BLaER1 treated with 17β-estradiol and CSF1 and Interleukin-3, amounts not matched to agents 10 nM and 100 nM (cell line): ENCODE measurements around the gene NIPBL.
"Not testable (repeated sequence)": the region's sequence is repeated elsewhere in the genome, so short reads cannot be mapped to it uniquely, and the experiment has no call there.

Experiments used
- H3K27ac ChIP-seq, 11 experiments: shearing (Covaris generic); formaldehyde crosslinking; 2 replicates each; pipeline ENCODE4 v1.8.1; 2022
- H3K27me3 ChIP-seq, 11 experiments: shearing (Covaris generic); formaldehyde crosslinking; 2 replicates each; pipeline ENCODE4 v1.8.1; 2022
- H3K36me3 ChIP-seq, 11 experiments: shearing (Covaris generic); formaldehyde crosslinking; 2 replicates each; pipeline ENCODE4 v1.8.1; 2022
- H3K4me1 ChIP-seq, 10 experiments: shearing (Covaris generic); formaldehyde crosslinking; 2 replicates each; pipeline ENCODE4 v1.8.1; 2022
- H3K4me2 ChIP-seq, 11 experiments: shearing (Covaris generic); formaldehyde crosslinking; 2 replicates each; pipeline ENCODE4 v1.8.1; 2022
- H3K4me3 ChIP-seq, 10 experiments: shearing (Covaris generic); formaldehyde crosslinking; 2 replicates each; pipeline ENCODE4 v1.8.1; 2022
- H3K9ac ChIP-seq, 11 experiments: shearing (Covaris generic); formaldehyde crosslinking; 2 replicates each; pipeline ENCODE4 v1.8.1; 2022
- H3K9me3 ChIP-seq, 11 experiments: shearing (Covaris generic); formaldehyde crosslinking; replicated peaks in 1 of 11; 2 replicates each; pipeline ENCODE4 v1.8.1; 2022
- H4K20me1 ChIP-seq, 11 experiments: shearing (Covaris generic); formaldehyde crosslinking; 2 replicates each; pipeline ENCODE4 v1.8.1; 2022
- Cebpa-rat ChIP-seq, 11 experiments: shearing (Covaris generic); IDR thresholded peaks; 2 replicates each; pipeline ENCODE4 v1.8.1; 2022

The NIPBL gene

DNA sequence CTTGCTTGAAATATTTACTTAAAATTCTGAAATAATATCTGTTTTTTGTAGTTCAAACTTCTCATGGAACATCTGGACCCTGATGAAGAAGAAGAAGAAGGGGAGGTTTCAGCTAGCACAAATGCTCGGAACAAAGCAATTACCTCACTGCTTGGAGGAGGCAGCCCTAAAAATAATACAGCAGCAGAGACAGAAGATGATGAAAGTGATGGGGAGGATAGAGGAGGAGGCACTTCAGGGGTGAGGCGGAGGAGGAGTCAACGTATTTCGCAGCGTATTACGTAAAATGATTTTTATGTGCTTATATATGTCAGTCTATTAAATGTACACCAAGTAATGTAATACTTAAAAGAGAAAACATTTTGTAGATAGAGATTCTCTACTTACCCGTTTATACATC is 187.2 kb downstream of the NIPBL start:
- Histone ChIP-seq H3K4me3 (no peak overlapping the region), H3K9me3 (no peaks in the 10 kb centered on the region), H3K36me3 (peaks cover 63 to 86% (median 76%) of the 10 kb centered on the region in 11 experiments), H3K4me2 (no peak overlapping the region), H3K9ac (no peak overlapping the region), H3K27ac (no peak overlapping the region), H3K27me3 (no peaks in the 10 kb centered on the region), H3K4me1 (no peaks in the 10 kb centered on the region), H4K20me1 (peaks cover 0 to 6% (median 0%) of the 10 kb centered on the region in 11 experiments; a peak in 3 of 22 replicates)
- TF ChIP-seq Cebpa-rat (IDR thresholded peaks at IDR 0.05), result no peak

DNA sequence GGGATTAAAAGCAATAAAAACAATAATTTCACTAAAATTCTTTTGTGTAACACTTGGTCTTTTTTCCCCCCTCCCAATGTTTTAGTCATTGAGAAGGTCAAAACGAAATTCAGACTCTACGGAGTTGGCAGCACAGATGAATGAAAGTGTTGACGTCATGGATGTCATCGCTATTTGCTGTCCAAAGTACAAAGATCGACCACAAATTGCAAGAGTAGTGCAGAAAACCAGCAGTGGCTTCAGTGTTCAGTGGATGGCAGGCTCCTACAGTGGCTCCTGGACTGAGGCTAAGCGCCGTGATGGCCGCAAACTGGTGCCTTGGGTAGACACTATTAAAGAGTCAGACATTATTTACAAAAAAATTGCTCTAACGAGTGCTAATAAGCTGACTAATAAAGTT is 187.9 kb downstream of the NIPBL start:
- H3K4me1 ChIP-seq, result no peaks in the 10 kb centered on the region
- H3K36me3 ChIP-seq, result peaks cover 56 to 79% (median 69%) of the 10 kb centered on the region in 11 experiments
- H3K9ac ChIP-seq, result no peak overlapping the region
- no peaks in the 10 kb centered on the region for H3K27me3 ChIP-seq
- H3K27ac ChIP-seq, result no peak overlapping the region
- H3K4me3 ChIP-seq, result no peak overlapping the region
- no peaks in the 10 kb centered on the region for H3K9me3 ChIP-seq
- peaks cover 0 to 6% (median 0%) of the 10 kb centered on the region in 11 experiments; a peak in 3 of 22 replicates for H4K20me1 ChIP-seq
- H3K4me2 ChIP-seq, result no peak overlapping the region
- no peak for TF ChIP-seq Cebpa-rat (IDR thresholded peaks at IDR 0.05)

DNA sequence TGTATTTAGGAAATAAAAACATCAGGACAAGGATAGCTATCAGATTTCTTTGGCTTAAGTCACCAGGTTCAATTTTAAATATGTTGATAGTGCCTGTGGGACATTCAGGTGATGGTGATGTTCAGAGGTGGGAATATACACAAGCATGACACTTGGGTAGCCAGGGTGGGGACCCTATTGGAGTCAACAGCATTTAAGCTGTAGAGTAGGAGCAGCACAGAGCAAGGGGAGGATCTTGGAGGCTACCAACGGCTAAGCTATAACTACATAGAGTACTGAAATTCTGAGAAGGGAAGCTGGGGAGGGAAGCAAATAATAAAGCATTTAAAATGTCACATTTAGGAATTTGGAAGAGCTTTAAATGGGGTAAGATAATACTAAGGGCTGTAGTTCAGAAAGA is 194.9 kb downstream of the NIPBL start:
- Histone ChIP-seq H3K9me3 (no peaks in the 10 kb centered on the region), H3K9ac (no peak overlapping the region), H3K4me3 (no peak overlapping the region), H3K4me2 (no peak overlapping the region), H4K20me1 (no peaks in the 10 kb centered on the region), H3K36me3 (peaks cover 0 to 13% (median 4%) of the 10 kb centered on the region in 11 experiments; a peak in 7 of 22 replicates), H3K4me1 (no peaks in the 10 kb centered on the region), H3K27ac (no peak overlapping the region), H3K27me3 (no peaks in the 10 kb centered on the region)
- no peak for TF ChIP-seq Cebpa-rat (IDR thresholded peaks at IDR 0.05)

DNA sequence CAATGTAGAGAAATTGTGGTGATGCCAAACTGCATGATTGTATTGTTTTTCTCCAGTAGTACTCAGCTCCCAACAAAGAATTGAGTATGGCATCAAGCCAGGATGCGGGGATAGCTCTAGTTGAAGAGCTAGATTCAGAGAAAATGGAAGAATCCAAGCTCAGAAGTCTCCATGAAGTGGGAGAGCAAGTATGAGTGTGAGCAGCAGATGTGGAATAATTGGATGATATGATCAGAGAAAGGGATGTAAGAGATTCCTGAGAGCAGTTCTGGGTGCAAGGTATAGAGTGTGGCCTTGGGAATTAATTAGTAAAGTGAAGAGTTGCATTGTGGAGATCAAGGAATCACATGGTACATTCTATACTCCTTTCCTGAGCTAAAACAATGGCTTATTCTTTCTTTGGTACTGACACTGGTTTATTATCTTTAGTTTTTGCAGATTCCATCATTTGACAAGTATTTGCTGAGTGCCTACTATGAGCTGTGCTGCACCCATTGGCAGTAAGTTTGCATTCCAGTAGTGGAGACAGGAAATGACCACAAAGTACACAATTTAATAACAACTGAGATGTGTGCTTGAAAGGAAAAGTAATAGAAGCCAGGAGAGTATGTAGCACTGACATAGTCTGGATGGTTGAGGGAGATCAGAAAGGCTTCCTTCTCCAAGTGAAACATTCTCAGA is 195.5 kb downstream of the NIPBL start:
- H3K9ac ChIP-seq, result no peak overlapping the region
- H3K36me3 ChIP-seq, result peaks cover 0 to 8% (median 0%) of the 10 kb centered on the region in 11 experiments; a peak in 3 of 22 replicates
- no peaks in the 10 kb centered on the region for H3K4me1 ChIP-seq
- no peak overlapping the region for H3K4me3 ChIP-seq
- no peak for TF ChIP-seq Cebpa-rat (IDR thresholded peaks at IDR 0.05)
- no peak overlapping the region for H3K27ac ChIP-seq
- H3K27me3 ChIP-seq, result no peaks in the 10 kb centered on the region
- H3K4me2 ChIP-seq, result no peak overlapping the region
- no peaks in the 10 kb centered on the region for H3K9me3 ChIP-seq
- no peaks in the 10 kb centered on the region for H4K20me1 ChIP-seq

DNA sequence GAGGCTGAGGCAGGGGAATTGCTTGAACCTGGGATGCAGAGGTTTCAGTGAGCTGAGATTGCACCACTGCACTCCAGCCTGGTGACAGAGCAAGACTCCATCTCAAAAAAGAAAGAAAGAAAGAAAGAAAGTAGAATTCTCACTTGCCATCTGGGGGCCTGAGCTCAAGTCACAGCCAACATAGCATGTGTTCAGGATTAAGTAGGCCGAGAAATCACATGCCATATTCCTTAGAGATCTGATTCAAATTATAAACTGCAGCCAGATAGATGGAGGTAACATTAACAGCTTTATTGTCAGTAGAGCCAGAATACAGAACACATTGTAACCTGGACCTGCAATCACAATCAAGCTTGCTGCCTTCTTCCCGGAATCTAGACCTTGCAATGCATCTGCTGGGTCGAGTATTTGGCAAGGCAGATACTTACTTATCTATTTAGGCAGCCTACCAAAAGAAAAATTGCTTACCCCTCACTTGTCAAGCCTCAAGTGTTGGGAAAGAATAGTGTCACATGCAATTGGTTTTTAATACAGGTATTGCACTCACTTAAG is 198.9 kb downstream of the NIPBL start:
- Histone ChIP-seq H3K9me3 (peaks cover 0 to 11% (median 0%) of the 10 kb centered on the region in 11 experiments; a peak in 5 of 22 replicates), H3K36me3 (peaks cover 17 to 29% (median 26%) of the 10 kb centered on the region in 11 experiments; a peak in 21 of 22 replicates), H4K20me1 (no peaks in the 10 kb centered on the region), H3K4me2 (no peak overlapping the region), H3K27ac (no peak overlapping the region), H3K4me1 (no peaks in the 10 kb centered on the region), H3K9ac (no peak overlapping the region), H3K27me3 (no peaks in the 10 kb centered on the region), H3K4me3 (no peak overlapping the region)
- TF ChIP-seq Cebpa-rat (IDR thresholded peaks at IDR 0.05), result no peak

DNA sequence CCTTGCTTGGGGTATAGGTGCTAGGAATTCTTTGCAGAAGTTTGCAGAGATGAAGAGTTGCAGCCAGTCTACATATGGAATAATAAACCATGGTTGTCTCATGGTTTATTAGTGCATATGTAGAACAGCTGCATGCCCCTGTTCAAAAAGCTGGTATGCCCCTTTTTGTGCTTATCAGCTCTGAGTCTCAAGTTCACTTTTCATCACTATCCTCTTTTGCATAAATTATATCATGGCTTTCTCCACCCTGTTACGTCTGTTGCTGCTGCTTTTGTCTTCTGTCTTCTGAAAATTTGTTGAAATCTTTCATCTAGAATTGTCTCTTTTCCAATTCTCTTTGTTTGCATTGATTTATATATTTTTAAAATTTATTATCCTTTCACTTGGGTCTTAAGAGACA is 200.6 kb downstream of the NIPBL start:
- TF ChIP-seq Cebpa-rat (IDR thresholded peaks at IDR 0.05), result no peak
- Histone ChIP-seq H3K4me1 (no peaks in the 10 kb centered on the region), H3K36me3 (peaks cover 17 to 39% (median 28%) of the 10 kb centered on the region in 11 experiments; a peak in 21 of 22 replicates), H4K20me1 (no peaks in the 10 kb centered on the region), H3K4me2 (no peak overlapping the region), H3K9ac (no peak overlapping the region), H3K4me3 (no peak overlapping the region), H3K9me3 (peaks cover 0 to 11% (median 0%) of the 10 kb centered on the region in 11 experiments; a peak in 5 of 22 replicates), H3K27me3 (no peaks in the 10 kb centered on the region), H3K27ac (no peak overlapping the region)

DNA sequence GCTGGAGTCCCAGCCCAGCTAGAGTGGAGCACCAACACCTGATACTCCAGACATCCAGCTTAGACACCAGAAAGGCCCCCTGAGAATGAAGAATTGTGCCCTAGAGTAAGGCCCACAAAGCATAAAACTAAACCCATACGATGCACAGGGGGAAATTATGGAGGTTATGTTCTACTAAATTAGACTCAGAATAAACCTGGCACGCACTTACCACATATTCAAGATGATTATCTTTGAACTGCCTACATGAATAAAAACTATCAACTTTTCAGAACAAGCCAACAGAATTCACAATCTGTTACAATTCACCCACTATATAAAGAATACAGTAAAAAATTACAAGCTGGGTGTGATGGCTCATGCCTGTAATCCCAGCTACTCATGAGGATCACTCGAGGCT is 204.1 kb downstream of the NIPBL start:
- Histone ChIP-seq H3K27me3 (no peaks in the 10 kb centered on the region), H3K4me2 (no peak overlapping the region), H4K20me1 (no peaks in the 10 kb centered on the region), H3K9me3 (peaks cover 0 to 11% (median 0%) of the 10 kb centered on the region in 11 experiments; a peak in 5 of 22 replicates), H3K36me3 (peaks cover 17 to 50% (median 37%) of the 10 kb centered on the region in 11 experiments; a peak in 21 of 22 replicates), H3K4me3 (no peak overlapping the region), H3K4me1 (no peaks in the 10 kb centered on the region), H3K27ac (no peak overlapping the region), H3K9ac (no peak overlapping the region)
- no peak for TF ChIP-seq Cebpa-rat (IDR thresholded peaks at IDR 0.05)

DNA sequence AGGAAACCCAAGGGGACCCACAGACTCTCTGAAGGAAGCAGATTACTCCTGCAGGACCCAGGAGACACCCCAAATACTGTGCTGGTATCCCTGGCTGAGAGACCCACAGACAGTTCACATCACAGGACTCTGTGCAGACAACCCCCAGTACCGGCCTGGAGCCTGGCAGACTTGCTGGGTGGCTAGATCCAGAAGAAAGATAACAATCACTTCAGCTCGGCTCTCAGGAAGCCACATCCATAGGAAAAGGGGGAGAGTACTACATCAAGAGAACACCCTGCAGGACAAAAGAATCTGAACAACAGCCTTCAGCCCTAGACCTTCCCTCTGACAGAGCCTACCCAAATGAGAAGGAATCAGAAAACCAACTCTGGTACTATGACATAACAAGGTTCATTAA is 206.4 kb downstream of the NIPBL start:
- H3K36me3 ChIP-seq, result peaks cover 16 to 56% (median 34%) of the 10 kb centered on the region in 11 experiments; a peak in 21 of 22 replicates
- not testable (repeated sequence) for H3K27me3 ChIP-seq, H4K20me1 ChIP-seq, H3K4me1 ChIP-seq, H3K27ac ChIP-seq, H3K4me2 ChIP-seq, H3K4me3 ChIP-seq, H3K9ac ChIP-seq
- peaks cover 0 to 19% (median 10%) of the 10 kb centered on the region in 11 experiments; a peak in 9 of 22 replicates for H3K9me3 ChIP-seq

DNA sequence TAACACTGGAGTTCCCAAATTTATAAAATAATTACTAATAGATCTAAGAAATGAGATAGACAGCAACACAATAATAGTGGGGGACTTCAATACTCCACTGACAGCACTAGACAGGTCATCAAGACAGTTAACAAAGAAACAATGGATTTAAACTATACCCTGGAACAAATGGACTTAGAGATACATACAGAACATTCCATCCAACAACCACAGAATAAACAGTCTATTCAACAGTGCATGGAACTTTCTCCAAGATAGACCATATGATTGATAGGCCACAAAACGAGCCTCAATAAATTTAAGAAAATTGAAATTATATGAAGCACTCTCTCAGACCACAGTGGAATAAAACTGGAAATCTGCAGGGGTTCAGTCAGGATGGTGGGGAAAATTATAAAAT is 209.5 kb downstream of the NIPBL start:
- Histone ChIP-seq H3K36me3 (peaks cover 0 to 52% (median 15%) of the 10 kb centered on the region in 11 experiments; a peak in 13 of 22 replicates), H3K9me3 (peaks cover 0 to 33% (median 8%) of the 10 kb centered on the region in 11 experiments; a peak in 12 of 22 replicates)
- not testable (repeated sequence) for H3K9ac ChIP-seq, H3K27ac ChIP-seq, H3K4me2 ChIP-seq, H3K4me3 ChIP-seq, H4K20me1 ChIP-seq, H3K4me1 ChIP-seq, H3K27me3 ChIP-seq
